ENCODE data around the gene ALOX12B.
"Not testable (repeated sequence)": the region's sequence is repeated elsewhere in the genome, so short reads cannot be mapped to it uniquely, and the experiment has no call there.

Gene ALOX12B

DNA sequence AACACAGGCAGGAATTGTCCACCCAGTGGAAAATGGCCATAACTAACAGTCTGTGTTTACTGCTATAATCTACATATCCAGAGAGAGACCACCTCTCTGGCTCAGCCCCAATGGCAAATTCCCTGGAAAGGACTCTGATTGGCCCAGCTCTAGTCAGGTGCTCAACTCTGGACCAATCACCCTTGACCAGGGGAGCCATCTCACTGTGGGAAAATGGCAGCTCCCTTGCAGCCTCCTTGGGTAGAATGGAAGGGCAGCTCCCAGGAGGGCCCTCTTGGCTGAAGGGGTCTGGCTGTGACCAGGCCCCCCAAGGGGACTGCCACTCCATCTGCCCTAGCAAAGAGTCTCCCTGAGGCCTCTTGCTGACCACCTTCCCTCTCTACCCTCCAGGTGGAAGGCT is 45.5 kb downstream of the ALOX12B start:
- no peak for DNase-seq (ENCODE audit: low spot score)

DNA sequence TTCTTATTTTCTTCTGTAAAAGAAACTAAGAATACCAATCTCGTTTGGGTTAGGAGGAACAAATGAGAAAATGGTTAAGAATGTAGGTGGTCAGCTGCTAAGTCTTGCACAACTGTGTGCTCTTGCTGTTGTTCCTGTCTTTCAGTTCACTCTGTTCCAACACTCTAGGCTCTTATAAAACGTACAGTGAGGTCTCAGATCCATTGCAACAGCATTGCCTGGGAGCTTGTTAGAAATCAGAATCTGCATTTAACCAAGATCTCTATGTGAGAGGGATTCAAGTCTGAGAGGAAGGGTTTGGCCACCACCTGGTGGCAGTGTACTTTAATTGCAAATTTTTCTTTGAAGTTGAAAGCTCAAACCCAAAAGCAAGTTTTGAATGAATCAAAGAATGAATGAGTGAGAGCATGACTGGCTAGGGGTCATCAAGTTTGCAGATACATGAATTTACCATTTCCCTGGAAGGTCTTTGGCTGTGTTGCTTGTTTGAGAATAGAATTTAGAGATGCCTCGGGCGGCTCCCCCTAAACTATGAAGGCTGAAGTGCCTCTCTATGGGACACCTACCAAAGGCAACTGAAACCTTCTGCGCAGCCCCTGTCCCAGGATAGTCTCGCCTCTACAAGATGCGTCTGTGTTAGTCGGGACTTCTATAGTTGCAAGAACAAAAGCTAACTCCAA is 46.1 kb downstream of the ALOX12B start:
- peak; percentile 69 for DNase-seq (ENCODE audit: low spot score)

DNA sequence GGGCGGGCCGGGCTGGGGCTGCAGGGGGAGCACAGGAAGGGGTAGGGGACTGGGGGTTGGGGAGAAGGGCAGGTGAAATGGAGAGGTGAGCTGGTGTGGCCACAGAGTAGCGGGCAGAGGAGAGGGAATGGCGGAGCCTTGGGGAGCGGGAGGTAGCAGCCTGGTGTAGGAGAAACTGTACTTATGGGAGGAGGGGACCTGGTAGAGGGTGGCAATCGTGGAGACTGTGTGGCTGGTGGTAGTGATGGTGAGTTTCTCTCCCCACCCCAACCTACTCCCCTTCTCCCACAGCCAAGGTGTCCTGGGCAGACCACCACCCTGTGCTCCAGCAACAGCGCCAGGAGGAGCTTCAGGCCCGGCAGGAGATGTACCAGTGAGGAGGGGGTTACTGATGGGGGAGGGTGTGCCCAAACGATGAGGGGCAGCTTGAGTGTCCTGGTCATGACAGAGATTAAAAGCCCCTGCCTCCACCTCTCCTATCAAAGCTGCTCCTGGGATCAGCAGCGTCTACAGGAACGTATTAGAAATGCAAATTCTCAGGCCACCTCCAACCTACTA is 47.8 kb downstream of the ALOX12B start:
- DNase-seq (ENCODE audit: low spot score), result no peak

DNA sequence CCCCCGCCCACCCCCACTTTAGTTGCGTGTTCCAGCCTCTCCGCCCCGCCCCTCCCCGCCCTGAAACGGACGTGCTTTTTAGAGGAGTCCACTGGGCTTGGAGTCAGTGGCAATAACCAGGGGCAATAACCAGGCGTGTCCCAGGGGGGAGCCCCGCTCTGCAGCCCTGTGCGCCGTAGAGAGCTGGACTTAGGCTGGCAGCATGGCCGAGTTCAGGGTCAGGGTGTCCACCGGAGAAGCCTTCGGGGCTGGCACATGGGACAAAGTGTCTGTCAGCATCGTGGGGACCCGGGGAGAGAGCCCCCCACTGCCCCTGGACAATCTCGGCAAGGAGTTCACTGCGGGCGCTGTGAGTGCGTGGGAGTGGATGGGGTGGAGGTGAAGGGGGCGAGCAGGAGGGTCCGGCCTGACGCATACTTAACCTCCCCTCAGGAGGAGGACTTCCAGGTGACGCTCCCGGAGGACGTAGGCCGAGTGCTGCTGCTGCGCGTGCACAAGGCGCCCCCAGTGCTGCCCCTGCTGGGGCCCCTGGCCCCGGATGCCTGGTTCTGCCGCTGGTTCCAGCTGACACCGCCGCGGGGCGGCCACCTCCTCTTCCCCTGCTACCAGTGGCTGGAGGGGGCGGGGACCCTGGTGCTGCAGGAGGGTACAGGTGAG is 48.4 kb downstream of the ALOX12B start, which contains the start of gene ALOX15B:
Gene ALOX15B (plus strand): TSS at position 106 of the 657 bp plus-strand sequence. CDS start 97 bp downstream, at position 203.
- no peak for DNase-seq (ENCODE audit: low spot score)

DNA sequence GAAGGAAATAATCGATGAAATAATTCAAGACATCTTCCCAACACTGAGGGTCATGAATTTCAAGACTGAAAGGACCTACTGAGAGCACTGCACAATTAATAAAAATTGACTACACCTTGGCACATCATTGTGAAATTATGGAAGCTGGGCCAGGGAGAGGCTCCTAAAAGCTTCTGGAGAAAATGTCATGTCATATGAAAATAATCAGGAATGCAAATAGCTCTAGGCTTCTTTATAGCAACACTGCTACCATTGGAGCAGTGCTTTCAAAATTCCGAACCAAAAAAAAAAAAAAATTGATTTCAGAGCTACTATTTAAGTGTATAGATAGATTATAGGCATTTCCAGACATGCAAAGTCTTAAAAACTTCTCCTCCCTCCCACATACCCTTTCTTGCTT is 55.1 kb downstream of the ALOX12B start:
- DNase-seq (ENCODE audit: low spot score), result no peak

DNA sequence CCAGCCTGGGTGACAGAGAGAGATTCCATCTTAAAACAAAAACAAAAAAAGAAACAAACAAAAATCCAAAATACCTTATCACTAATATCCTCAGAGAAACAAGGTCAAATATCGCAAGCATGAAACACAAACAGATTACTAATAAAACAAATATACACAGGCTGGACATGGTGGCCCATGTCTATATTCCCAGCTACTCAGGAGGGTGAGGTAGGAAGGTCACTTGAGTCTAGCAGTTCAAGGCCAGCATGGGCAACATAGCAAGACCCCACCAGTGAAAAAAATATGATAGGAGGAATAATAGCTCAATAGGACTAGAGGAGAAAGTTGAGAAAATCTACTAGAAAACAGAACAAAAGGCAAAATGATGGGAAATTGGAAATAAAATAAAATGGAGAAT is 55.6 kb downstream of the ALOX12B start:
- DNase-seq (ENCODE audit: low spot score), result no peak

DNA sequence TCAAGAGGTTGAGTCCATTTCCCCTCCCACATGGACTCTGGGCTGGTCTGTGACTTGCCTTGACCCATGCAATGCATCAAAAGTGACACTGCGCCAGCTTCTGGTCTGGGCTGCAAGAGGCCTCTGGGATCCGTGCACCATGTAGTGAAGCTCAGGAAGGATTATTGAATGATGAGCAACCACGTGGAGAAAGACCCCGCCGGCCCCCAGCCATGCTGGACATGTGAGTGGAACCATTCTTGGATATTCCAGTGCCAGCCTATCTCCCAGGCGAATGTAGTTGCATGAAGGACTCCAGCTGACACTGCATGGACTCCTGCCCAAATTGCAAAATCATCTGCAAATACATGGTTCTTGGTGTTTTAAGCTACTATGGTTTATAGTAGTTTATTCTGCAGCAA is 56.3 kb downstream of the ALOX12B start:
- no peak for DNase-seq (ENCODE audit: low spot score)

DNA sequence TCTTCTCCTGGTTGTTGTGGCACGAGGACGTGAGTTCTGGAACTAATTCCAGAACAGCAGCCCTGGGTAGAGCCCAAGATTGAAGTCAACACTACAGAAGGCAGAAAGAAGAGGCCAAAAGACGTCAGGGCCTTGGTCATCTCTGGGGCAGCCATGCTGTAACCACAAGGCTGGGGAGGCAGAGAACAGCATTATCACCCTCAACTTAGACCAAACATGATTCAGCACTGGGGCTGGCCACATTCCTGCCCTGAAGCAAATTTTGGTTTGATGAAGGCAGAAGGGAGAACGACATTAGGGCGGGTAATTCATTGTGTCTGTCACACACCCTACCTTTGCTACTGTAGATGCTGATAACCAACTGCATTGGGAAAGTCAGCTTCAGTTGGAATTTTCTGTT is 58.4 kb downstream of the ALOX12B start:
- DNase-seq (ENCODE audit: low spot score), result peak; percentile 32

DNA sequence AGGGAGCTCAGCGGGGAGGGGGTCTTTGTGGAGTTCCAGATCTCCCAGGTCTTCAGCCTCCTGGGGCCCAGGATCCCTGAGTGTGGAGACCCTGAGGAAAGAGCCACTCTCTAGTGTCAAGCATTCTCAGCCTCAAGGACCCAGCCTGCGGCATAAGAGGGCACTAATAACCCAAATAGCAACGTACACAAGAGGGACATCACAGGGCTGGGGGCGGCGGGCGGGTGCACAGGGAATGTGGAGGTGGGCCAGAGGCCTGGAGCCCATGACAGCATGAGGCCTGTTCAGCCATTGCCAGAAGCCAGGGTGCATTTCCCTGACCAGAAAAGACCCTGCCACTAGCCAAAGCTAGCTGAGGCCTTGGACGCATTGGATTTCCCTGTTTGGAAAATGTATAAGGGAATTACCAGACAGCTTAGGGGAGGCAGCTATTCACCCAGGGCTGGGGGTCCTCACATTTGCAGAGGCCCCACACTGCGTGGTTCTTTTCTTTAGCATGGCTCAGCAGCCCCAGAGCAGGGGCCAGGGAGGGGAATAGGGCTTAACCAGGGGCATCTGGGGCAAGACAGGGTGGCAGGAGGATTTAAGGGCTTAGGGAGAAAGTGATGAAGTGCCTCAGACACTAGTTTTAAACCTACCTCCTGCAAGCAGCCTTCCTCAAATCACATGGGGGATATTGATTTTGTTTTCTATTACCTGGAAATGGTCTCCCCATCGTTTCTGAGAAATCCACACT is 62.2 kb downstream of the ALOX12B start:
- DNase-seq (ENCODE audit: low spot score), result no peak

DNA sequence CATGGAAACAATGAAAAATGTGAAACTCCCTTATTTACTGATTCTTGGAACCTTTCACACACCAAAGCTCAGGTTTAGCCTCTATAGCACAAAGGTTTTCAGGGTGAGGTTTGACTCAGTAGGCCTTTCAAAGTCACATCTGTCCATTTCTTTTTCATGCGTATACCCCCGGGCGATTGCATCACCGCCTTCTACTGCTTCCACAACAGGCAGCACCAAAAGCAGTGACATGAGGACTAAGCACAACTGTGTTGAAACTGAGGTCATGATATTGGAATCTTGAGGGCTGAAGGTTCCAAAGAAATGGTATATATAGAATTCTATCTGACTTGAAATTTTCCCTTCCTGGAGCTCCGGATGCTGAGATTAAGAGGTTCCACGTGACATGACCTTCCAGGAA is 63.4 kb downstream of the ALOX12B start:
- not testable (repeated sequence) for DNase-seq (ENCODE audit: low spot score)

Measured in GM03348 (cell line).